Measurements from ENCODE around the gene EIF4G3.
"Not testable (repeated sequence)": the region's sequence is repeated elsewhere in the genome, so short reads cannot be mapped to it uniquely, and the experiment has no call there.

The EIF4G3 gene

DNA sequence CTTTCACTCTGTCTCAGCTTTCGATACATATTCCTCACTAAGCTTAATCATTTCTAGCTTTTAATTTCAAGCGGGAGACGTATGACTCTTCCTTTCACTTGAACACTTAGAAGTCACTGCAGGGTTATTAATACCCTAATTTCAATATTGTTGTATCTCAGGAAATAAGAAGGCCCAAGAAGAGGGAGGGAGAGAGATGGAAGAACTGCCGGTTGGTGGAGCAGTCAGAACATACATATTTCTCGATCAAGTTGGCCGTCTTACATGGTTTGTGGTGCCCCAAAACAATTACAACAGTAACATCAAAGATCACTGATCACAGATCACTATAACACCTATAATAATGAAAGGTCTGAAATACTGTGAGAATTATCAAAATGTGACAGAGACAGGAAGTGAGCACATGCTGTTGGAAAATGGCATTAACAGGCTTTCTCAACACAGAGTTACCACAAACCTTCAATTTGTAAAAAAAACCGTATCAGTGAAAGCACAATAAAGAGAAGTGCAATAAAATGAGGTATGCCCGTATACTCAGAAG, 244.2 kb downstream of the EIF4G3 start:
- no peak for DNase-seq

GRCh38 chr1:20931930-20932436, 244.7 kb downstream of the EIF4G3 start:
- DNase-seq, result no peak

- DNase-seq, result no peak
Measured at GRCh38 chr1:20930427-20930826, 246.3 kb downstream of the EIF4G3 start.

DNA sequence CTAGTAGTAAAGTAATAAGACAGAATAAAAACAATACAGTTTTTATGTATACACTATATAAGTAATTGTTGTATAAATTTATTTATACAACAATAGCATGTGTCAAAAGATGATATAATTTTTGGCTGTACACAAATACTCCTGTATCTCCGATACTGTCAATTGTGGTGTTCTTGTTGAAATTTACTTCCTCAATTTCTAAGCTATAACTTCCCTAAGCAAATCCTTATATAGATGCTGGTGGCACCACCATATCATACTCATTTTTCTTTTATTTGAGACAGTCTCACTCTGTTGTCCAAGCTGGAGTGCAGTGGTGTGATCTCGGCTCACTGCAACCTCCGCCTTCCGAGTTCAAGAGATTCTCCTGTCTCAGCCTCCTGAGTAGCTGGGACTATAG, 248.6 kb downstream of the EIF4G3 start:
- DNase-seq, result no peak

GRCh38 chr1:20921285-20921684, 255.4 kb downstream of the EIF4G3 start:
- no peak for DNase-seq

DNA sequence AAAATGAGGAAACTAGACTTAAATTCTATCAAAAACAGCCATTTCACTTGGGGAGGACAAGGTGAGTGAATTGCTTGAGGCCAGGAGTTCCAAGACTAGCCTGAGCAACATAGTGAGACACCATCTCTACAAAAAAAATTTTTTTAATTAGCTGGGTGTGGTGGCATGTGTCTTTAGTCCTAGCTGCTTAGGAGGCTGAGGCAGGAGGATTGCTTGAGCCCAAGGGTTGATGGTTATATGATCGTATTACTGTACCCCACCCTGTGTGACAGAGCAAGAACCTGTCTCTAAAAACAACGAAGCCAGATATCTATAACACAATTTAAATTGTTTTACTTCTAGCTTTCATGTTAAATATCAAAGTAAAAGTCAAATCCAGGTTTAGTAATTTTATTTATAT, 263.5 kb downstream of the EIF4G3 start:
- no peak for DNase-seq

DNA sequence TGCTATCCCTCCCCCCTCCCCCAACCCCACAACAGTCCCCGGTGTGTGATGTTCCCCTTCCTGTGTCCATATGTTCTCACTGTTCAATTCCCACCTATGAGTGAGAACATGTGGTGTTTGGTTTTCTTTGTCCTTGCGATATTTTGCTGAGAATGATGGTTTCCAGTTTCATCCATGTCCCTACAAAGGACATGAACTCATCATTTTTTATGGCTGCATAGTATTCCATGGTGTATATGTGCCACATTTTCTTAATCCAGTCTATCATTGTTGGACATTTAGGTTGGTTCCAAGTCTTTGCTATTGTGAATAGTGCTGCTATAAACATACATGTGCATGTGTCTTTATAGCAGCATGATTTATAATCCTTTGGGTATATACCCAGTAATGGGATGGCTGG, 269.2 kb downstream of the EIF4G3 start:
- not testable (repeated sequence) for DNase-seq

- DNase-seq, result no peak
Measured at GRCh38 chr1:20903437-20903836, 273.3 kb downstream of the EIF4G3 start.

GRCh38 chr1:20900056-20900455, 276.6 kb downstream of the EIF4G3 start:
- DNase-seq, result no peak

- DNase-seq, result no peak
Measured at GRCh38 chr1:20899154-20899972, 277.3 kb downstream of the EIF4G3 start.

DNA sequence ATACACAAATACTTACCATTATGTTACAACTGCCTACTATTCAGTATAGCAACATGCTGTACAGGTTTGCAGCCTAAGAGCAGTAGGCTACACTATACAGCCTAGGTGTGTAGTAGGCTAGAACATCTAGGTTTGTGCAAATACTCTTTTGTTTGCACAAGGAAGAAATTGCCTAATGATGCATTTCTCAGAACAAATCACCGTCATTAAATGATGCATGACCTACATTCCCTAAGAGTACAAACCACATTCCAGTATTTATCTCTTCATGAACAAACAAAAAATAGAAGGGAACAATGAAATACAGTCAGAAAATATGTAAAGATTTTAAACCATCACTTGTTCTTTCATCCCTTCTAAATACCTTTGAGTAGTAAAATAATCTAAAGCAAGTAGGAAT, 279.9 kb downstream of the EIF4G3 start:
- no peak for DNase-seq

GRCh38 chr1:20893931-20894330, 282.8 kb downstream of the EIF4G3 start:
- no peak for DNase-seq

DNA sequence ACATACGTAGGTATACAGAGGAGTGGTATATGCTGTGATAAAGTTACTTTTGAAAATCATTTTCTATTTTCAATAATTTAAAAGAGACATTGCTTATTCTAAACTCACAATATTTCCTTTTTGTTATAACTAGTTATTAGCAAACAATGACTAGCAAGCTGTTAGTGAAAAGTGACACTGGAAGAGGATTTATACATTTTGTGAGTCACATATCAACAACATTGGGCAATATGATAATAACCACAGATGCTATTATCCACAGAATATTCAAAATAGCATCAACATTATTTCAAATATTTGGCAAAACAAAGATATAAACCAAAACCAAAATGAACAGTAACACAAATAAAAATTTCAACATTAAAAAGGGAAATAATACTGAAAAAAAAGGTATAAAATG, 285.6 kb downstream of the EIF4G3 start:
- DNase-seq, result no peak

- DNase-seq, result no peak
Measured at GRCh38 chr1:20887246-20887645, 289.5 kb downstream of the EIF4G3 start.

DNA sequence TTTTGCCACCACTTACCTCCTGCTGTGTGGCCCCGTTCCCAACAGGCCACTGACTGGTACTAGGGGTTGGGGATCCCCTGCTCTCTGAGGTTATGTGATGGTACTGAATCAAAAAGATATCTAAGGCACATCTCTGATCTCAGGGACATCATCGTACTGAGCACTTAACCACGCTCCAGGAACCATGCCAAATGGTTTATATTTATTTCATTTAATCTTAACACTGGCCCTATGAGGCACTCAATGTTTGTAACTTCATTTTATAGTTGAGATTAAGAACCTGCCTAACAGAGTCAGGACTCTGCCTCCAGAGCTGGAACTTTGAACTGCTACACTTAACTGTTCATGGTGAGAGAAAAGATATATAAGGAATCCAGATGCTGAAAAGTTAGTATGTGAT, 291.6 kb downstream of the EIF4G3 start:
- DNase-seq, result no peak

GRCh38 chr1:20884513-20884912, 292.2 kb downstream of the EIF4G3 start:
- DNase-seq, result no peak

- no peak for DNase-seq
Measured at GRCh38 chr1:20883766-20884165, 292.9 kb downstream of the EIF4G3 start.

DNA sequence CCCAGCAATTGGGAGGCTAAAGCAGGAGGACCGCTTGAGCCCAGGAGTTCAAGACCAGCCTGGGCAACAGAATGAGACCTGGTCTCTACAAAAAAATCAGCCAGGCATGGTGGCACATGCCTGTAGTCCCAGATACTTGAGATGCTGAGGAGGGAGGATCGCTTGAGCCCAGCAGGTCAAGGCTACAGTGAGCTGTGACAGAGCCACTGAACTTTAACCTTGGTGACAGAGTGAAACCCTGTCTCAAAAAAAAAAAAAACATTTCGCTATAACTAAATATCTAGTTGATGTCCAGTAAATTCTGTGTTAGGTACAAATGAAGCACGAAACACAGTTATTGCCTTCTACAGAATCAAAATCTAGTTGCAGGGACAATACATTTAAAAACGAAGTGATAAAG, 293.9 kb downstream of the EIF4G3 start:
- DNase-seq, result no peak

DNA sequence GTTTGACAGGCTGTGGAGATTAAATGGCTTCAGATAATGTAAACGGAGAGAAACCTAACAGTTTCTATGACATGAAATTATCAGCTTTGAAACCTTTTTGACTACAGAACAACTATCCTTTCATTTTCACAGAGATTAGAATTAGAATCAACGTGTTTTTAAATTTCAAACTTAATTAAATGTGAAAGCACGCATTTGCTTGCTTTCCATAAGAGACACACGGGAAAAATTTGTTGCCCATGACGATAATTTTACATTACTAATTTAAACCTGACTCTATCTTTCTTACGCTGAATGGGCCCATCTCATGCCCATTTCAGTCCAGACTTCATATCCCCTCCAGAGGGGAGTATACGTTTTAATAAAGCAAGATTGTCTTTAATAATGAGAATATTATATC, 297.9 kb downstream of the EIF4G3 start:
- DNase-seq, result no peak

- DNase-seq, result no peak
Measured at GRCh38 chr1:20875198-20875973, 301.3 kb downstream of the EIF4G3 start.

GRCh38 chr1:20873311-20873710, 303.4 kb downstream of the EIF4G3 start:
- no peak for DNase-seq

DNA sequence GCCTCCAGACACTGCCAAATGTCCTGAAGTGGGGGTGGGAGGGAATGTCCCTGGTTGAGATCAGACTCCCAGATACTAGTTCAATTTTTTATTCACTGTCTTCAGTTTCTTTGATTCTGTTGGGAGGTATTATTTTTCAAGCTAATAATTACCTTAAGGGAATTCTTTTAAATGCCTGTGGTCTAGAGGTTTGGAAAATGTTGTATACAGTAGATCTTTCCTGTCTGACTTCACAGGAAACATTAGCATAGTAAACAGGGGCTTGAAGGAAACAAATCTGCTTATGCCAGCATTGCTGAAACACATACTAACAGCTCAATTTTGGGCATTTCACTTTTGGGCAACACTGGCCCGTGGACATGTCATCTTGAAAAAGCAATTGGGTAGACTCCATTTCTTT, 305.3 kb downstream of the EIF4G3 start:
- no peak for DNase-seq

DNA sequence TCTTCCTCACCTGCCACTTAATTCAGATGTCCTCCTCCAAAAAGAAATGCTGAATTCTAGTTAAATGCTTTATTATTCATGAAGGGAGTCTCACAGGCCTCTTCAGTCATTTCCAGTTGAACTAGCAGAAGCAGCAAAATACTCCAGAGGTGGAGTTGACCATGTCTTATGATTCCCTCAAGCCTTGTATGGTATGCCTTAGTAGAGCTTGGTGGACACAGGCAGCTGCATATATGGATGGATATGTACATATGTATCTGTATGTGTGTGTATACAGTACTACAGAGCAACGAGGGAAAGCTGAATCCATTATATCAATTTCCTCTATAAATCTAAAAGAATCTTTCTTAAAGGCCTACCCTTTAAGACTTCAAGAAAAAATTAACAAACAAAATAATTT, 306.0 kb downstream of the EIF4G3 start:
- DNase-seq, result no peak

GRCh38 chr1:20868263-20868662, 308.4 kb downstream of the EIF4G3 start:
- DNase-seq, result no peak

Data from CD4-positive, alpha-beta T cell treated with Interferon gamma for 1 hour (primary cell).